Bone marrow (tissue), 2 donors: Measurements from ENCODE around the gene UHRF2.
"Not testable (repeated sequence)": the region's sequence is repeated elsewhere in the genome, so short reads cannot be mapped to it uniquely, and the experiment has no call there.

Experiments used
- DNase-seq, 2 donors: peaks; one replicate each; lab custom pipeline; 2025; lab: John Stamatoyannopoulos, UW

UHRF2 gene

DNA sequence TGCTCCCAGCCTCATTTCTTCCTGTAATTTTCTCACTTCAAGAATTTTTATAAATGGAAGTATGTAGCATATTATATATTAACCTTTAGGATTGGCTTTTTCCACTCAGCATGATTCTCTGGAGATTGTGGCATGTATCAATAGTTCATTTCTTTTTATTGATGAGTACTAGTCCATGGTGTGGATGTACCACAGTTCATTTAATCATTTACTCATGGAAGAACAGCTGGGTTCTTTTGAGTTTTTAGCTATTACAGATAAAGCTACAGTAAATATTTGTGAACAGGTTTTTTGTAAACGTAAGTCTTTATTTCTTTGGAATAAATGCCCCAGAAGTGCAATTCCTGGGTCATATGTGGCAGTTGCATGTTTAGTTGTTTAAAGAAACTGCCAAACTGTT, 76.1 kb downstream of the UHRF2 start:
- no peak for DNase-seq

- DNase-seq, result no peak
Measured at GRCh38 chr9:6490863-6491262, 77.9 kb downstream of the UHRF2 start.

DNA sequence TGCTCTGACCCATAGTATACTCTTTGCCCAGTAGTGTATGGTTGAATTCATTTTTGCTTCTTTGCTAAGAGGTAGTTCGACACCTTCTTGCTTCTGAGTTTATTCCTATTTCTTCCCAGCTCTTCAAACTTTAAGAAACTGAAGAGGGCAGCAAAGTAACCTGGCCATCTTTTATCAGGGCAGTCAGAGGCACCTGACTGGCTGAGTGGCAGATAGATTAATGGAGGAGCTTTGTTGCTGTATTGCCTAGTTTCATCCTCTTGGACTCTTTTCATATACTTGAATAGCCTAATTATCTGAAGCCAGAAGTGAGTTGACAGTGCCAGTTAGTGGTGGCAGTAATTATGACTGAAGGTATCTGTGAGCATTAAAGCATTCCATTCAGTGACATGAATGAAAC, 82.5 kb downstream of the UHRF2 start:
- no peak for DNase-seq

- DNase-seq, result no peak
Measured at GRCh38 chr9:6498982-6499381, 86.0 kb downstream of the UHRF2 start.

GRCh38 chr9:6501526-6502210, 88.7 kb downstream of the UHRF2 start:
- no peak for DNase-seq

DNA sequence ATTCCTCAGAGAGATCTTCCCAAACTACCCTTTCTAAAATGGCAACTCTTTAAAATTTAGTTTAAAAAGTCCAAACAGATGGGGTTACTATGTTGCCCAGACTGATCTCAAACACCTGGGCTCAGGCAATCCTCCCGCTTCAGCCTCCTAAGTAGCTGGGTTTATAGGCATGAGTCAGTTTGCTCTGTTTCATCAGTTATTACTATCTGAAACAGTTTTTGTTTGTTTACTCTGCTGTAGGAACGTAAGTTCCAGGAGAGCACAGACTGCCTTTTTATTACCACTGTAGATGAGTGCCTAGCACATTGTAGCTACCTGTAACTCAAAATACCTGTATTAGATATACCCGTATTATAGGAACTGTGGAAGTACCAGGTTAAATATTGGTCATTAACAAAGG, 89.4 kb downstream of the UHRF2 start:
- DNase-seq, result no peak

- no peak for DNase-seq
Measured at GRCh38 chr9:6506571-6506970, 93.6 kb downstream of the UHRF2 start.

DNA sequence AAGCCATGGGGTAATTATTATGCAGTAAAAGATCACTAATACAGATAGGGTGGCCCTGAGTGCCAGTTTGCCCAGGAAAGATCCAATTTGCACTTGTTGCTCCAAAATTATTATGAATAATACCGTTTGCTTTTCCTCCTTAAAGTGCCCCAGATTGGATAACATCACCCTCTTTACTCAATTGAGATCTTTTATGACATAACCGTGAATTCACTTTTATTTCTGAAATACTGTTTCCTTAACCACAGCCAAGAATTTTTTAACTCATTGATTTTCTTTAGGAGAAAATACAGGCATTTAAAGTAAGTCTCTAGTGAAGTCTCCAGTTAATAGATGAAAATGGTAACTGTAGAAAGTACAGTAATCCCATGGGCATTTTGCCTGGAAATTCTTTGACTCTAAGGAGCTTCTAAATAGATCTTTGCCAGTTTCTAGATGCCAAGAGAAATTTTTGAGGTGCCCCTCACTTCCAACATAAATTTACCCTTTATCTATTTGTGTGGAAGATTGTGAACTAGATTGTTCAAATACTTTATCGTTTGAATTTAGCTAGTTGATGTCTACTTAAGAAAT, 99.2 kb downstream of the UHRF2 start:
- no peak for DNase-seq

- DNase-seq, result no peak
Measured at GRCh38 chr9:6522263-6522662, 109.3 kb downstream of the UHRF2 start.

DNA sequence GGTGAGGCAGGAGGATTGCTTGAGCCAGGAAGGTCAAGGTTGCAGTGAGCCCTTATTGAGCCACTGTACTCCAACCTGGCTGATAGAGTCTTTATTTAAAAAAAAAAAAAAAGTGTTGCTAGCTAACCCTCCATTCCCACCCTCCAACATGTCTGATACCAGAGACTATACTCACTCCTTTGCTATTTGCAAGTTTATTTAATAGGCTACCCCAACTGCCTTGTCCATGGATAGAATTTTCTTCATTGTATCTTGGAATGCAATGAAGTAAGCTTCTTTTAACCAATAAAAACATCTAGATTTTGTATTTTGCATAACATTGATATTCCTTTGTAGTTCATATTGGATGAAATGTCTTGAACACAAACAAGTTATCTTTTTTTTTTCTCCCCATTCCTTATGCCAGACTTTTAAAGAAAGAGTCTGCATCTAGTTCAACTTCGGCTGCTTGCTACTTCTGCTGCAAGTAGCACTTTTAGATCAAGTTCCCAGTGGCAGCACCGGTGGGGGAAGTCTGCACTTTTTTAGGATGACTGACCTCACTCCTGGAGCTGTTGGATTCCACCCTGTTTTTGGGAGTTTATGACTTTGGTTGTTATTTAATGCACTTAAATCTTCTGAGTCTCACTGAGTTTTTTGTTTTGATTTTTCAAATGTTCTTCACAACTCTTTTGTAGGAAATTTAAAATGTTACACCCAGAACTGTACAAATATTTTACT, 112.5 kb downstream of the UHRF2 start:
- no peak for DNase-seq

- DNase-seq, result no peak
Measured at GRCh38 chr9:6535594-6535993, 122.6 kb downstream of the UHRF2 start.

DNA sequence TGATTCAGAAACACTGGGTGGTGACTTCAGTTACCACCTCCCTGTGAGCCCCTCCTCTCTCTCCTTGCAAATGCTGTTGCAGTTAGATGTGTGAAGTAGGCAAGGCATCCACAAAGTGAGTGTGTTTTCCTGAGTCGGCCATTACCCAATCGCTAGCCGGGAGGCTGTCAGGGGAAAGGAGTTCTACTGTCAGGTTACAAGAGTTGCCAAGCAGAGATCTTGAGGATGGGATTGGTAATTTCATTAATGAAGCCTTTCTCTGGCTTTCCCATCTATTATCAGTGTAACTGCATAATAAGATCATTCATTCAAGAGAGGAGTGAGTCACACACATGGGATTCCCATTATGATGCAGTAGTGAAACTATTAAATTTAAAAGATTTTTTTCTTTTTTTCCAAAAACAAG, 125.7 kb downstream of the UHRF2 start:
- no peak for DNase-seq

DNA sequence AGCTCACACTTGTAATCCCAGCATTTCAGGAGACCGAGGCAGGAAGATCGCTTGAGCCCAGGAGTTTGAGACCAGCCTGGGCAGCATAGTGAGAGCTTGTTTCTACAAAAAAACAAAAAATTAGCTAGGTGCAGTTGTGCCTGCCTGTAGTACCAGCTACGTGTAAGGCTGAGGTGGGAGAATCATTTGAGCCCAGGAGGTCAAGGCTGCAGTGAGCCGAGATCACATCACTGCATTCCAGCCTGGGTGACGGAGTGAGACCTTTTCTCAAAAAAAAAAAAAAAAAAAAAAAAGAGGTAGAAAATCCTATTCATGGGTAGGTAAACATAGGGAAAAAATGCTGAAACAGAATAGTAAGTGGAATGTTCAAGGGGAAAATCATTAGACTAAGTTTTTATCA, 129.6 kb downstream of the UHRF2 start:
- not testable (repeated sequence) for DNase-seq

GRCh38 chr9:6543204-6543603, 130.2 kb downstream of the UHRF2 start:
- DNase-seq, result no peak

- no peak for DNase-seq
Measured at GRCh38 chr9:6545017-6545691, 132.2 kb downstream of the UHRF2 start.

- no peak for DNase-seq
Measured at GRCh38 chr9:6549106-6549800, 136.3 kb downstream of the UHRF2 start.

DNA sequence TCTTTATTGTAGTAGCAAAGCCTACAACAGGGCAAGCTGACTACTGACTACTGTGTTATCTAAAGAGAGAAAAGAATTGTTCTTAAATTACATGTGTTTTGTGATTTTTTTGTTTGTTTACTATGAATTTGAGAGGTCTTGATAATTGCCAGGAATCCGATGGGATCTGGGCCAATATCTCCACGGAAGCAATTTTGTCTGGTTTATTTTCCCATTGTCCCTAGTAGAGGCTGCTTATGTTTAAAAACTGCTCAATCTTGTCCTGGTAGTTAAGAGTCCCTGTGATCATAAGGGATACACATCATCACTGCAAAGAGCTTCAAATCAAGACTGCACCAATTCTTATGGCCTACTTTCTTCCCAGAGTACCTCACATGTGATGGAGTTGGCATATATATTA, 138.1 kb downstream of the UHRF2 start:
- DNase-seq, result no peak

DNA sequence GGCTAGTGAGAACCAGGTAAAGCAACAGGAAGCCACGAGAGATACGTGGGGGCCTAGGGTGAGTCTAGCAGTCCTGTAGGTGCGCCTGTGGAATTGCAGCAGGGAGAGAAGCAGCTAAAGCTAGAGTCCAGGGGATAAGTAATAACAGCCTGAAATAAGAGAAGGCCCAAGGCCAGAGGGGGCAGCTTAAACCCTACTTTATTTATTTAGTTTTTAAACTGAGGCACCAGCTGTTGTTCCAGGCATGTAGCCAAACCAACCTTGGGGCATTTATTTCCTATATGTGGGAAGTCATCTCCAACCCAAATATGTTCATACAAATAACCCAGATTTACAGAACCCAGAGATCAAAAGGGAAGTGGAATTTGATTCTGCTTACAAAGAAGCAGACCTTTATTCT, 139.0 kb downstream of the UHRF2 start:
- no peak for DNase-seq

DNA sequence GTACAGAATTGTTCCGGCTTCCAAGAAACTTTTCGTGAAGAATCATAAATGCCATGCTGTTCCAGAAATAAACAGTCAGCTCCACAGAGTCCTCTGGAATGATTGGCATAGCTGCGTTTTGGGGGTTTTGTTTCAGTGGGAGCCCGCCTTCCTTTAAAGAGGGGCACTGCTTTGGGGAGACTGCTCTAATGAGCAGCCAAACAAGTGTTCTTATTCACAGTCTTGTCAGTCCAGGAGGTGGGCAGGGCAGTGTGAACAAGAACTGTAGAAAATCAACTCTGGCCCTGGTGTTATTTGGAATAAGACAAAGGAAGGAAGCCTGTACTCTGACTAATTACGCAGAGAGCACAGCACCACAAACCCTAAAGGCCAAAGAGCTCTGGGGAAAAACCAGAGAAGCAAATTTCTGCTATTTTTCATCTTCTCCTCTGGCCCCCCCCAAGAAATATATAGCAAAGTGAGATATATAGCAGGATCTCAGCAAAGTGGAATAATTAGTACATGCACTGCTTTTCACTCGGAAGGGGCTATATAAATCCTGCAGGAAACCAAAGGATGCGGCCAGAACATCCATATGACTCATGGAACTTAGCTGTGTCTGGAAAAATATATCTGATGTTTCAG, 139.6 kb downstream of the UHRF2 start:
- DNase-seq, result no peak

- no peak for DNase-seq
Measured at GRCh38 chr9:6553866-6554265, 140.9 kb downstream of the UHRF2 start.
